Measurements from ENCODE around the gene SH3BP5L.

Gene SH3BP5L

DNA sequence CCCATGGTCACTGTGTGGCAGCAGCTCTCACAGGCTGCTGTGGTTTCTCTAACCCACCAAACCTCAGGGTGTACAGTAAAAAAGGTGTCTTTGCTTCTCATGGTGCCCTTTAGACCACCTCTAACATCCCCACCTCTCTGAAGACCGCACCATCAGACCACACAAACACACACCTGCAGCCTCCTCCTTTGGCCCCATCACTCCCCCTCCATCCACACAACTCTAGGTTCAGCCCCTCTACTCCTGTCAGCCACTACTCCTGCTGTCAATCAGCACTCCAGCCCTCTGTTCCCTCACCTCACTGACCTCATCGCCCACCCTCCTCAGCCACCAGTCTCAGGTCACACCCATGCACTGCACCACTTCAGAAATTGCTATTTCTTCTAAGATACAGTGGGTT, 25.7 kb upstream of the SH3BP5L start:
- no peak for DNase-seq (ENCODE audit: extremely low read depth in 1 of 2, low read depth in 1 of 2)

DNA sequence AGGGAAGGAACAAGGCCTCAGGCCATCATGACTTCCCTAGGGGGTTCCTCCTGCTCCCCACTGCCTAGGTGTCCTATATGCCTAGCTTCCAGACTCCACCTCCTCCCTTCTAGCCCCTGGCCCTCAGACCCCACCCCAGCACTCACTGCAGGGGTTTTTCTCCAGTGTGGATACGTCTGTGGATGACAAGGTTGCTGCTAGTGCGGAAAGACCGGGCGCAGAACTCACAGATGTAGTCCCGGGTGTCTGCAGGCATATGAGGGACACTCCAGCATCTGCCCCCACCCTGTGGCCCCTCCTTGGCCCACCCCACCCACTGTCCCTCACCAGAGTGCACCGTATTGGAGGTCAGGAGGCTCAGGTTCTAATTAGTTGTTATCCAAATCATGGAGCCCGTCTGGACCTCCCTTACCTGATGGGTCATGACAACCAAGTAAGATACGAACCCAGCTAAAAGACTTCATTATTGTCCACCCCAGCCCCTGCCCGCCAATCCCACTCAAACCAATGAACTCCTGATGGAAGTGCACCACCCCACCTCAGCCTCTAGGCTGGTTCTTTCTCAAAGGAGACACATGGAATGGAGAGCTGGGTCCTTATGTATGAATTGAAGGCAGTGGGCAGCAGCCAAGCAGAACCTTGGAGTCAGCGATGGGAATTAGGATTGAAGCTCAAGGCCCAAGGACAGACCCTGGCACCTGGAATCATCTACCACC, 25.0 kb upstream of the SH3BP5L start:
- DNase-seq (ENCODE audit: extremely low read depth in 1 of 2, low read depth in 1 of 2): no peak

DNA sequence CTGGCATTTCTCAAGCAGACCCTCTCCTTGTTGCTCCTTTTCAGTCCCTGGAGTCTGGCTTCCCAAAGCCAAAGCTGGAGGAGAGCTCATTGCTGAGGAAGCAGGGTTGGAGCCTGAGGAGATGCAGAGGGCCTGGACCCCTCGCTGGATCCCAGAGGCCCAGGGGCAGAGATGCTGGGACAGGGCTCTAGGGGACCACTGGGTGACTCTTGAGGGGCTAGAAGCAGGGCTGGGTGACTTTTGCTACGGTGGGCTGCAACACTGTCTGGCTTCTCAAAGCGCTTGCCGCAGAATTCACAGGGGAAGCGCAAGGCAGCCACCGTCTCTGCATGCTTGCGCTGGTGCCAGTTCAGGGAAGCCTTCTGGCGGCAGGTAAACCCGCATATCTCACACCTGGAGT, 24.4 kb upstream of the SH3BP5L start:
- DNase-seq (ENCODE audit: extremely low read depth in 1 of 2, low read depth in 1 of 2): no peak

DNA sequence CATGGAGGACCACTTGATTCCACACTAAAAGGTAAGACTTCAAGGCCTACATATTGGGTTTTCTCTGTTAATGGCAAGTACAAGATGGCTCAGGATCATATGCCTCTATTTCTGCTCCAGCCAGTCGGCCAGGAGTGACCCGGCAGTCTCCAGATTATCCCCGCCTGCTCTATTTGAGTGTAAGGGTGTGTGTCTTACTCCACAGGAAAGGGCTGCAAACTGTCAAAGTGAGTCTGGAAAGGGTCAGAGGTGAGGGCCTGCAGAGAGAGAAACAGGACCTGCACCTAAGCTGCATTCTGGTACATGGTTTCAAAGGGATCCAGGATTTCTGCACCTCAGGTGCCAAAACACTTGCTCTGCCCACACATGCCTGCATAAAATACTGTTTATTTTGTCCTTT, 23.9 kb upstream of the SH3BP5L start:
- DNase-seq (ENCODE audit: extremely low read depth in 1 of 2, low read depth in 1 of 2): no peak

- no peak for DNase-seq (ENCODE audit: extremely low read depth in 1 of 2, low read depth in 1 of 2)
Observed at GRCh38 chr1:248849152-248849551, 23.4 kb upstream of the SH3BP5L start.

DNA sequence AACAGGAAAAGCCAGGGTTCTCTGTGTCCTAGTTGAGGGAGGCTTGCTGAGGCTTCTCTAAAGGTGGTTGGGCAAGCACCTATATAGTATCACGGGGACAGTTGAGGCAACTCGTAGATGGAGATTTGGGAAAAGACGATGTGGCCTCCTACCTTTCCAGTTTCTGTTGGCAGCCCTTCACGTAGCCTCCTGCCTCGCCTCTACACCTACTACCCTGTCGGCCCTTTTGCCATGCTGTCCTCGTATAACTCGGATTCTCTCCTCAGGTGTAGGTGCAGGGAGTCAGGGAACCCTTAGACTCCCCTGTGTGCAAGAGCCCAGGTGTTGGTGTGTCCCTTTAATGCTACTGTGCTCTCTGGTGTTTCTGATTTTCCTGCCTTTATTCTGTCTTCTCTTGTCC, 22.9 kb upstream of the SH3BP5L start:
- no peak for DNase-seq (ENCODE audit: extremely low read depth in 1 of 2, low read depth in 1 of 2)

DNA sequence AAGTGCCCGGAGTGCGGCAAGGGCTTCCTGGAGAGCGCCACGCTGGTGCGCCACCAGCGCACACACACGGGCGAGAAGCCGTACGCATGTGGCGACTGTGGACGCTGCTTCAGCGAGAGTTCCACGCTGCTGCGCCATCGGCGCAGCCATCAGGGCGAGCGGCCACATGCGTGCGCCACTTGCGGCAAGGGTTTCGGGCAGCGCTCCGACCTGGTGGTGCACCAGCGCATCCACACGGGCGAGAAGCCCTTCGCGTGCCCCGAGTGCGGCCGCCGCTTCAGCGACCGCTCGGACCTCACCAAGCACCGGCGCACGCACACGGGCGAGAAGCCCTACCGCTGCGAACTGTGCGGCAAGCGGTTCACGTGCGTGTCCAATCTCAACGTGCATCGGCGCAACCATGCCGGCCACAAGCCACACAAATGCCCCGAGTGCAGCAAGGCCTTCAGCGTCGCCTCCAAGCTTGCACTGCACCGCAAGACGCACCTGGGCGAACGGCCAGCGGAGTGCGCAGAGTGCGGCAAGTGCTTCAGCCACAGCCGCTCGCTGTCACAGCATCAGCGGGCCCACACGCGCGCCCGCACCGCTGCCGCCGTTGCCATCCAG, 22.3 kb upstream of the SH3BP5L start:
- DNase-seq (ENCODE audit: extremely low read depth in 1 of 2, low read depth in 1 of 2): no peak

DNA sequence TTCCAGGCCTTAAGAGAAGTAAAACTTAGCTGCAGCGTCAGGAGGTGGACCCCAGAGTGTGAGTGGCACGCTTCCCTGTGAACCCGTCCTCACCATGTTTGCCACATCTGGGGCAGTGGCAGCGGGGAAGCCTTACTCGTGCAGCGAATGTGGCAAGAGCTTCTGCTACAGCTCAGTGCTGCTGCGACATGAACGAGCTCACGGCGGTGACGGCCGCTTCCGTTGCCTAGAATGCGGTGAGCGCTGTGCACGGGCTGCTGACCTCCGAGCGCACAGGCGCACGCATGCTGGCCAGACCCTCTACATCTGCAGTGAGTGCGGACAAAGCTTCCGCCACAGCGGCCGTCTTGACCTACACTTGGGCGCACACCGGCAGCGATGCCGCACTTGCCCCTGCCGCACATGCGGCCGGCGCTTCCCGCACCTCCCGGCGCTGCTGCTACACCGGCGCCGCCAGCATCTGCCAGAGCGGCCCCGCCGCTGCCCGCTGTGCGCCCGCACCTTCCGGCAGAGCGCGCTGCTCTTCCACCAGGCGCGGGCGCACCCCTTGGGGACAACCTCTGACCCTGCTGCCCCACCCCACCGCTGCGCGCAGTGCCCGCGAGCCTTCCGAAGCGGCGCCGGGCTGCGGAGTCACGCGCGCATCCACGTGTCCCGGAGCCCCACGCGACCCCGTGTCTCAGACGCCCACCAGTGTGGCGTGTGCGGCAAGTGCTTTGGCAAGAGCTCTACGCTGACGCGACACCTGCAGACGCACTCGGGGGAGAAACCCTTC, 21.7 kb upstream of the SH3BP5L start:
- DNase-seq (ENCODE audit: extremely low read depth in 1 of 2, low read depth in 1 of 2): no peak

GRCh38 chr1:248844526-248844925, 18.8 kb upstream of the SH3BP5L start:
- no peak for DNase-seq (ENCODE audit: extremely low read depth in 1 of 2, low read depth in 1 of 2)

DNA sequence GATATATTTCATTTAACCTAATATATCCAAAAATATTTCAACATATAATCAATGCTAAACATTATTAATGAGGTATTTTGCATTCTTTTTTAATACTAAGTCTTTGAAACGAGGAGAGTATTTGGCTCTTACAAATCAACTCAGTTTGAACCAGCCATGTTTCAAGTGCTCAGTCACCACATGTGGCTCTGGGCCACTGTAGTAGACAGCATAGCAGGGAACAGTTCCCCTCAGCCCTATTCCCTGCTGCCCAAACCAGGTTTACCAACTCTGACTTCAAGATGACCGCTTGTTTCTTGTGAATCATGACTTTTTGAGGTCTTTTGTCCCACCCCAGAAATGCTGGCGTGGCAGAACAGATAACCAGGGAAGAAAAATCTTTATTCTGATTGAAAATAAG, 18.0 kb upstream of the SH3BP5L start:
- DNase-seq (ENCODE audit: extremely low read depth in 1 of 2, low read depth in 1 of 2): no peak

GRCh38 chr1:248842781-248843331, 17.1 kb upstream of the SH3BP5L start:
- no peak for DNase-seq (ENCODE audit: extremely low read depth in 1 of 2, low read depth in 1 of 2)

- DNase-seq (ENCODE audit: extremely low read depth in 1 of 2, low read depth in 1 of 2): no peak
Observed at GRCh38 chr1:248841702-248842395, 16.1 kb upstream of the SH3BP5L start.

DNA sequence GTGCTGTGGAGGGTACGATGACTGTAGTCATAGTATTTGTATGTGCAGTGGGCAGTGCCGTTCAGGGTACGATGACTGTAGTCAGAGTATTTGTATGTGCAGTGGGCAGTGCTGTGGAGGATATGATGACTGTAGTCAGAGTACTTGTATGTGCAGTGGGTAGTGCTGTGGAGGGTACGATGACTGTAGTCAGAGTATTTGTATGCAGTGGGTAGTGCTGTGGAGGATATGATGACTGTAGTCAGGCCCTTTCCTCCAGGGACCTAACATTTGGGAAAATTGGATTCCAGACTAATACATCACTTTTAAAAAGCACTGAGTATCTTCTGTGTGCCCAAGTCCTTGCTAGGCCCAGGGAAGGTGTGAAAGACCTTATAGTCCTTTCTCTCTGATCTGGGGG, 15.2 kb upstream of the SH3BP5L start:
- no peak for DNase-seq (ENCODE audit: extremely low read depth in 1 of 2, low read depth in 1 of 2)

GRCh38 chr1:248839168-248839555, 13.4 kb upstream of the SH3BP5L start:
- no peak for DNase-seq (ENCODE audit: extremely low read depth in 1 of 2, low read depth in 1 of 2)

DNA sequence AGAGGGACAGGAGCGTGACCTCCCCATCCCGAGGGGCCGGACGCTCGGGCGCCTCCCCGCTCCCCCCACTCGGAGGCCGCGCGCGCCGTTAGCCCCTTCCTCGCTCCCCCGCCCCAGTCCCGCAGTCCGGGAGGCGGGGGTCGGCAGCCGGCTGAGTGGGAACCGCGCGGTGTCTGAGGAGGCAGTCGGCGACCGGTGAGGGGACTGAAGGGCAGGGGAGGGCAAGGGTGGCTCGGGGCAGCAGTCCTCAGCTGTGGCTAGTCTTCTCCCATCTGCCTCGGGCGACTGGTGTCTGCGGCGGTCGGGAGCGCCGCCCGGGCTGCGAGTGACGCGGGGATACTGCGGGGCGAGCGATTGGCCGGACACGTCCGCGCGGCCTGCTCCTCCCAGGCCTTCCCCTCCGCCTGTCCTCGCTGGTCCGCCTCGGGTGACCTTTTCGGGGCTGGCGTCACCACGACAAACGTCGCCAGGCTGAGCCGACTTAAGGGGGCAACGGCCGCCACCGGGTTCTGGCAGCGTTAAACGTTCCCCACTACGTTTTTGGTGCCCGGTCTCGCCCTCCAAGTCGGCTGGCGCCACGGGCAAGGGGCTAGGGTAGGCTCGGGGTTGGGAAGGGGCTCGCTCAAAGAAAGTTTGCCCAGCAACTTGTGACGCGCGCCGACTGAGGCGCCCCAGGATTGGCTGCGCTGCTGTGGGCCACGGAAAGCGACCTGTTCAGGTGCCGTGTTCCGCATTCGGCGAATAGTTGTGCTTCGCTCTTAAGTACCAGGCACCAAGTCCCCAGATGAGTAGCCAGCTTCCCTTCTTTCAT, 12.8 kb upstream of the SH3BP5L start:
- DNase-seq (ENCODE audit: extremely low read depth in 1 of 2, low read depth in 1 of 2): peak; percentile 62 to 72

DNA sequence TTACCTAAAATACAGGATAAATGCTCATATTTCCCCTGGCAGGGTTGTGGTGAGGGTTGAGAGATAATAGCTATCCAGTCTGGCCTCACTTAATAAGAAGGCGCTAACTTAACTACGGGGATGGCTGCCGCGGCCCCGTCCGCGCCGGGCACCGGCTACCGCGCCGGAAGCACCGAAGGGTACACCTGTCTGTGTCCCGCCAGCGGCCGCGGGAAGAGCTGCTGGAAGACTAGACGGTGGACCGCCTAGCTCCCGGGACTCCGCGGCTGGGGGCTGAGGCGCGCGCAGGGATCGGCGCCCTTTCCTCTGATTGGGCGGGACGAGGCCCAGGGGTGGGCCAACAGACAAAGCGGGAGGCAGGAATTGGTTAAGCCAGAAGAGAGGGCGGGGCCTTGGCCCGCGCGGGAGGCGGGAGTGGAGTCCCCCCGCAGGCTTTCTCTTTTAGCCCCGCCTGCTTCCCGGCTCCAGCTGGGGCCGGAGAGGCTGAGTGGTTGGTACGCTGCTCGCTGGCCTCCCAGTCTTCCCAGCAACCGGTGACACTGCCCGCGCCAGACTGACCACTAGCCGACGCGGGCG, 12.2 kb upstream of the SH3BP5L start, which contains the start of gene ZNF672:
ZNF672 (plus strand) TSS at position 444 of the 576 bp plus-strand sequence. CDS start 9,051 bp downstream, outside the sequence.
- DNase-seq (ENCODE audit: extremely low read depth in 1 of 2, low read depth in 1 of 2): peak; percentile 87 to 94

- DNase-seq (ENCODE audit: extremely low read depth in 1 of 2, low read depth in 1 of 2): no peak
Observed at GRCh38 chr1:248837045-248837780, 11.5 kb upstream of the SH3BP5L start.

DNA sequence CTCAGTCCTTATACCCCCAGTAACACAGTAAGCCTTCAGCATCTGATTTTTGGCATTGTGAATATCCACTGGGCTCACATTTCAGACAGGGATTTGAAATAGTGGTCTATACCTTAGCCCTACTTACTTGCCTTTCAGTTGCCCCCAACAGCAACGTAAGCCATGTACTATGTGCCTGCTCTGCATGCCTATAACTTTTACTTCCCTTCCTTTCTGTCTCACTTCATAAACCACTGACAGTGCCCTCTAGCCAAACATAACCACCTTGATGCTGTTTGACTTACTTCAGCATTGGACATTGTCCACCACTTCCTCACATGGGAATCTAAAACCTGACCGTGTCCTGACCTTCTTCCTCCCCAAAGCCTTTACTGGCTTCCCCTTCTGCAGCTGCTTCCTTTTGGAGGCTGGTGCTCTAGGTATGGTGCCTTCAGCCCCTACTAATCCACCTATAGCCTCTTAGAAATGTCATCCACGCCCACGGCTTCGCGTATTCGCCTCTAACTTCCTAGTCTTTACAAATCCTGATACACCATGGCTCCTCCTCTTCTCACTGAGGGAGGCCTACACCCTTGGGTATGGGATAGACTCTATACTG, 8.7 kb upstream of the SH3BP5L start:
- no peak for DNase-seq (ENCODE audit: extremely low read depth in 1 of 2, low read depth in 1 of 2)

DNA sequence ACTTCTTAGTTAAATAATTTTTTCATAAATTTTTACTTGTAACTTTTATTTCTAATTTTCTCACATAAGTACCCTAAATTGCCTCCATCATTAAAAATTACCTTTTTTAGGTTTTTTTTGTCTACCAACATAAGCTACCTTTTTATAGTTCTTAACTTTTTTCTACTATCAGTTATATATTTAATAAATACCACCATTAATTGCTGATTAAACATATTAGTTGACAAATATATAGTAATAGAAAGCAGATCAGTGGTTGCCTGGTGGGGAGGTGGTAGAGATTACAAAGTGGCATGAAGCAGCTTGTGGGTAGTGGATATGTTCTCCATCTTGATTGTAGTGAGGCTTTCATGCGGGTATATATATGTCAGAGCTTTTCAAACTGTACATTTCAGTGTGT, 6.1 kb upstream of the SH3BP5L start:
- no peak for DNase-seq (ENCODE audit: extremely low read depth in 1 of 2, low read depth in 1 of 2)

All from stimulated activated CD8-positive, alpha-beta memory T cell treated with anti-CD3 and anti-CD28 coated beads, Interleukin-7, amount 100 ng/mL, for 48 hours (primary cell).